Measurements from ENCODE around the gene IFNAR1.
A peak's percentile ranks its signal among the peaks of the same experiment; 100 is the strongest.
"Not testable (repeated sequence)": the region's sequence is repeated elsewhere in the genome, so short reads cannot be mapped to it uniquely, and the experiment has no call there.

The IFNAR1 gene

DNA sequence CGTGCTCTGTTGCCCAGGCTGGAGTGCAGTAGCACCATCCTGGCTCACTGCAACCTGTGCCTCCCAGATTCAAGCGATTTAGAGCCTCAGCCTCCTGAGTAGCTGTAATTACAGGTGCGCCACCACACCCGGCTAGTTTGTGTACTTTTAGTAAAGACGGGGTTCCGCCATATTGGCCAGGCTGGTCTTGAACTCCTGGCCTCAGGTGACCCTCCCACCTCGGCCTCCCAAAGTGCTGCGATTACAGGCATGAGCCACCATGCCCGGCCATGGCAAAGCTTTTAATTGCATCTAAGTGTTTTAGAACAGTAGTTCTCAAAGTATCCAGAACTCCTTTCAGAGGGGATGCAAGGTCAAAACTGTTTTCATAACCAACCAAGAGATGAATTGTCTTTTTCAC lies 53.3 kb downstream of the IFNAR1 start:
- no peak overlapping the region for H3K4me3 ChIP-seq (ENCODE audit: low read depth, low read length)
- TF ChIP-seq, protein P1, sequence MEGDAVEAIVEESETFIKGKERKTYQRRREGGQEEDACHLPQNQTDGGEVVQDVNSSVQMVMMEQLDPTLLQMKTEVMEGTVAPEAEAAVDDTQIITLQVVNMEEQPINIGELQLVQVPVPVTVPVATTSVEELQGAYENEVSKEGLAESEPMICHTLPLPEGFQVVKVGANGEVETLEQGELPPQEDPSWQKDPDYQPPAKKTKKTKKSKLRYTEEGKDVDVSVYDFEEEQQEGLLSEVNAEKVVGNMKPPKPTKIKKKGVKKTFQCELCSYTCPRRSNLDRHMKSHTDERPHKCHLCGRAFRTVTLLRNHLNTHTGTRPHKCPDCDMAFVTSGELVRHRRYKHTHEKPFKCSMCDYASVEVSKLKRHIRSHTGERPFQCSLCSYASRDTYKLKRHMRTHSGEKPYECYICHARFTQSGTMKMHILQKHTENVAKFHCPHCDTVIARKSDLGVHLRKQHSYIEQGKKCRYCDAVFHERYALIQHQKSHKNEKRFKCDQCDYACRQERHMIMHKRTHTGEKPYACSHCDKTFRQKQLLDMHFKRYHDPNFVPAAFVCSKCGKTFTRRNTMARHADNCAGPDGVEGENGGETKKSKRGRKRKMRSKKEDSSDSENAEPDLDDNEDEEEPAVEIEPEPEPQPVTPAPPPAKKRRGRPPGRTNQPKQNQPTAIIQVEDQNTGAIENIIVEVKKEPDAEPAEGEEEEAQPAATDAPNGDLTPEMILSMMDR (conservative IDR thresholded peaks at IDR 0.05; ENCODE audit: low read depth, low read length), result no peak
- no peak for DNase-seq (ENCODE audit: low read depth)

DNA sequence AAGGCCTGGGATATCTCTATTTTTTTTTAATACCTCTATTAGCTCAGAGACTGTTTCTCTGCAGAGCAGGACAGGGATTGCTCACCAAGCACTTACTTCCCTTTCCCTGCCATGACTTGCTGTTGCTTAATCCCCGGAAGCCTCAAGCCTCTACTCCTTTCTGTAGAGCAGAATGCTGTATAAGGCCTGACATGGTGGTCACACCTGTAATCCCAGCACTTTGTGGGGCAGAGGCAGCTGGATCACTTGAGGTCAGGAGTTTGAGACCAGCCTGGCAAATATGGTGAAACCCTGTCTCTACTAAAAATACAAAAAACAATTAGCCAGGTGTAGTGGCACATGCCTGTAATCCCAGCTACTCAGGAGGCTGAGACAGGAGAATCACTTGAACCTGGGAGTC lies 55.2 kb downstream of the IFNAR1 start:
- DNase-seq (ENCODE audit: low read depth), result peak; percentile 80
- not testable (repeated sequence) for H3K4me3 ChIP-seq (ENCODE audit: low read depth, low read length)

DNA sequence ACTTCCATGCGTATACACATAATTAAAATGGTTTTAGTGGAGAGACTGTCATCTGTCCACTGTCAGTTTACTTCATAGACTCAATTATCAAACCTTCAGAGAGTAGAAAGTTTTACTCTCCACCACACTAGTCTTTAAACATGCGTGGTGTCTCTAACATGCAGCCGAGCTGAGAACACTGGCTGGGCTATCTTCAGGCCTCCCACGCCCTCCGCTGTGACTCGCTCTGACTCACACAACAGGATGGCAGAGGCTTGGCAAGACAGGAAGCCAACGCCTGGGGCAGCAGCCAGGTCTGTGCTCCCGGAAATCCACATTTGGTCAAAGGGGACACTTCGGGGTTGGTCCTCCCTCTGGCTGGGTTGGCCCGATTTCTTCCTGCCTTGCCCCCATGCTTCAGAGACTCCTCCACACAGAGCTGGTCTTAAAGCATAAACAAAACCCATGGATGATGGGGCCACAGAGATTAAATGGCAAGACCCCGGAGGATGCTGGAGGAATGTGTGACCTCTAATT lies 55.8 kb downstream of the IFNAR1 start:
- DNase-seq (ENCODE audit: low read depth), result peak; percentile 89
- TF ChIP-seq, protein P1 (conservative IDR thresholded peaks at IDR 0.05; ENCODE audit: low read depth, low read length), result no peak
- no peak overlapping the region for H3K4me3 ChIP-seq (ENCODE audit: low read depth, low read length)

DNA sequence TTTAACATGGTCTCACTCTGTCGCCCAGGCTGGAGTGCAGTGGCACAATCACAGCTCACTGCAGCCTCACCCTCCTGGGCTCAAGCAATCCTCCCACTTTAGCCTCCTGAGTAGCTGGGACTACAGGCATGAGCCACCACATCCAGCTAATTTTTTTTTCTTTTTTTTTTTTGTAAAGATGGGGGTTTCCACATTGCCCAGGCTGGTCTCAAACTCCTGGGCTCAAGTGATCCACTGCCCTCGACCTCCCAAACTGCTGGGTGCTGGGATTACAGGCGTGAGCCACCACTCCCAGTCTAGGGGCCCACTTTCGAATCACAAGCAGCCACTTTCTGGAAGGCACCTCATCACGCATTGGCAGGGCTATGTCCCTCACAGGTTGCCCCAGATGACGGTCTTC lies 56.6 kb downstream of the IFNAR1 start:
- not testable (repeated sequence) for DNase-seq (ENCODE audit: low read depth); H3K4me3 ChIP-seq (ENCODE audit: low read depth, low read length)

DNA sequence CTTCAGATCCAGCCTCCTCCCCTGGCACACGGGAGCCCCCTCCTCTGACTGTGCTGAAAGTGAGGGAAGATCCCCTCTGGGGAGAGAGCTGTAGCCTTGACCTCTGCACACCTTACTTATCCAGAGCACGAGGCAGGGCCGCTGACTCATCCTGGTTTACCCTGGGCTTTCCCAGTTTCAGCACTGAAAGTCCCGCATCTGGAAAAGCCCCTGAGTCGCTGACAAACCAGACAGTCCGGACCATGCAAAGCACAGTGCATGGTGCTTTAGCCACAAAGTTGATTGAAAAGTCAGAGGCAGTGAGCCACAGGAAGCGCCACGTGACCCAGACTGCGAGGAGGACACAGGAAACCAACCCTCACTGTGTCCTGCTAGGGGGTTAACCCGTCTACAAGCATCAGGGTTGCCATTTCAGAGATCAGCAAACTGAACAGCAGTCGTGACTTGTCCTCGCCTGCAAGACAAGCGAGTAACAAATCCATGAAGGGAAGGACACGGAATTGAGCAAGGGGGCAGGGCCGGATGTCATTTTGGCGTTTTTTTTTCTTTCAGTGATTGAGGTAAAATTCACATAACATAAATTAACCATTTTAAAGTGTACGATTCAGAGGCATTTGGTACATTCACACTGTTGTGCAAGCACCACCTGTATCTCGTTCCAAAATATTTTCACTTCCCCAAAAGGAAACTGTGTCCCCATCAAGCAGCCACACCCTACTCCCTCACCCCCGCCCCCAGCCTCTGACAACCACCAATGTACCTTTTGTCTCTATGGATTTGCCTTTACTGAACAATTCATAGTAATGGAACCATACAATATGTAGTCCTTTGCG lies 58.5 kb downstream of the IFNAR1 start:
- peak overlapping the region; percentile 40 for H3K4me3 ChIP-seq (ENCODE audit: low read depth, low read length)
- TF ChIP-seq, protein P1 (conservative IDR thresholded peaks at IDR 0.05; ENCODE audit: low read depth, low read length), result no peak
- peak; percentile 88 for DNase-seq (ENCODE audit: low read depth)

DNA sequence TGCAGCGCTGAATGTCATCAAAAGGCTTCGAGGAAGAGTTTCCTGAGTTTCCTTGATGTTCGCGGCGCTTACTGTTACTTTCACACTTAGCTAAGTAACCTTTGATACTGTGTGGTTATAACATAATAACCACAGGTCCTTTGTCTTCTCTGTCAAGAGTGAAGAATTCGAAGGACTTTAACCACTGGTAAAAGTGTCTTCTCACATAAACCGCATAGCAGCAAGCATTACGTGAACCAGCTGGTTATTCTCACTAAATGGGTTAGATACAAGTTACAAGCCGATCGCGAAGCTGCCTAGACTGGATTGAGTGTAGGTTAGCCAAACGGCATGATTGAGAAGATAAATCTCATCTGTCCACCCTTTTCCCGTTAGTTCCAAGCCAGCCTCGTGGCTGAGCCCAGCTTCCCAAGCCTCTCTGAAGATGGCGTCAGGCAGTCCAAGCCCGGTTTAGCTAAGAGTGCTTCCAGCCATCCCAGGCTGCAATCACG lies 60.1 kb downstream of the IFNAR1 start:
- H3K4me3 ChIP-seq (ENCODE audit: low read depth, low read length), result no peak overlapping the region
- TF ChIP-seq, protein P1 (conservative IDR thresholded peaks at IDR 0.05; ENCODE audit: low read depth, low read length), result no peak
- DNase-seq (ENCODE audit: low read depth), result no peak

DNA sequence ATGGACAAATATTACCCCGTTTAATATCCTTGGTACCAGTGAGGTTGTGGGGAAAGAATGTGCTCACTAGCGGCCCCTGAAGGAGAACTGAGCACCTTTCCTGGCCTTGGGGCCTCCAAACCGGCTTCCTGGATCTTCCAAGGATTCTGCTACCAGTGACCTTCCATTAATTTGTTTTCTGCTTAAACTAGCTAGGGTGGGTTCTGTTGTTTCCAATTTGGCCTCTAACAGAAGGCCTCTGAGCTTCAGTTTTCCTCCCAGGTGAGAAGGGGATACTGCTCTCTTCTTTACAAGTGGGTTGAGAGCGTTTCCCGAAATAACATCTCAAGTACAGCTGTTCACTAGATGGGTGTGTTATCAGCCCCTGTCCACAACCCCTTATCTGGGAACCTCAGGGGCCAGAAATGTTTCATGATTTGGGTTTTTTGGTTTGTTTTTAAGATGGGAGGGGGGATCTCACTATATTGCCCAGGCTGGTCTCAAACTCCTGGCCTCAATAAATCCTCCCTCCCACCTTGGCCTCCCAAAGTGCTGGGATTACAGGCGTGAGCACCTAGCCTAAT lies 61.5 kb downstream of the IFNAR1 start:
- no peak for DNase-seq (ENCODE audit: low read depth)
- TF ChIP-seq, protein P1 (conservative IDR thresholded peaks at IDR 0.05; ENCODE audit: low read depth, low read length), result peak; percentile 55
- H3K4me3 ChIP-seq (ENCODE audit: low read depth, low read length), result no peak overlapping the region

DNA sequence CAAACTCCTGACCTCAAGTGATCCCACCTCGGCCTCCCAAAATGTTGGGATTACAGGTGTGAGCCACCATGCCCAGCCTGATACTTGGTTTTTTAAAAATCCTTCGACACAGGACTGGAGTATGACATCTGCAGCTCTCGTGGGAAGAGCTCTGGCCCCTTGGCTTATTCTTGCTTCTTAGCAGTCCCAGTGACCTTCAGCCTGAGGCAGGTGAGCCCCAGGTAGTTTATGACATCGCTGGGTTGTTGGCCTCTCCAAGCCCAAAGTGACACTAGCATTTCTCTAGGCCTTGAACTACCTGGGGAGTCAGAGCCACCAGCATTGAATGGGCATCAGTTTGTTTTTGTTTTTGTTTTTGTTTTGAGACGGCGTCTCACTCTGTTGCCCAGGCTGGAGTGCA lies 62.5 kb downstream of the IFNAR1 start:
- no peak for DNase-seq (ENCODE audit: low read depth)
- TF ChIP-seq, protein P1 (conservative IDR thresholded peaks at IDR 0.05; ENCODE audit: low read depth, low read length), result no peak
- H3K4me3 ChIP-seq (ENCODE audit: low read depth, low read length), result no peak overlapping the region
